ENCODE data around the gene PPP2R2D. TPM values are rescaled to one million over a fixed set of nuclear protein-coding genes. Genes with fewer than 3 reads are reported as not detected.
"Not testable (repeated sequence)": the region's sequence is repeated elsewhere in the genome, so short reads cannot be mapped to it uniquely, and the experiment has no call there.

Gene PPP2R2D
- total RNA-seq, 1 donor from 2014 or later: 30.0 TPM

GRCh38 chr10:131881104-131881880 lies 19.5 kb upstream of the PPP2R2D start:
- no peak overlapping the region for H3K27ac ChIP-seq
- H3K27me3 ChIP-seq (ENCODE audit: low read depth): peaks cover 15% of the 10 kb centered on the region
- intact Hi-C loops (cut with DNase I): loop anchor here (10.0 kb wide), 1 partner anchor 264 kb away; no protein-coding TSS in a partner anchor
- no peak for TF ChIP-seq CTCF (IDR thresholded peaks at IDR 0.05)
- no peak for DNase-seq
- H3K36me3 ChIP-seq: no peaks in the 10 kb centered on the region
- H3K4me3 ChIP-seq: no peak overlapping the region
- no peak for ATAC-seq
- peaks cover 7% of the 10 kb centered on the region for H3K4me1 ChIP-seq
- no peaks in the 10 kb centered on the region for H3K9me3 ChIP-seq

GRCh38 chr10:131882151-131882550 lies 18.7 kb upstream of the PPP2R2D start:
- H3K27ac ChIP-seq: no peak overlapping the region
- H3K4me3 ChIP-seq: no peak overlapping the region
- no peak for DNase-seq
- peaks cover 7% of the 10 kb centered on the region for H3K4me1 ChIP-seq
- peaks cover 6% of the 10 kb centered on the region for H3K27me3 ChIP-seq (ENCODE audit: low read depth)
- ATAC-seq: no peak
- no peaks in the 10 kb centered on the region for H3K9me3 ChIP-seq
- TF ChIP-seq CTCF (IDR thresholded peaks at IDR 0.05): no peak
- no peaks in the 10 kb centered on the region for H3K36me3 ChIP-seq
- intact Hi-C loops (cut with DNase I): loop anchor here (10.0 kb wide), 1 partner anchor 263 kb away; no protein-coding TSS in a partner anchor

GRCh38 chr10:131882590-131883451 lies 18.0 kb upstream of the PPP2R2D start:
- Histone ChIP-seq H3K27ac (no peak overlapping the region), H3K4me1 (peaks cover 7% of the 10 kb centered on the region), H3K36me3 (no peaks in the 10 kb centered on the region), H3K27me3 (ENCODE audit: low read depth) (peaks cover 5% of the 10 kb centered on the region), H3K4me3 (no peak overlapping the region), H3K9me3 (no peaks in the 10 kb centered on the region)
- no peak for ATAC-seq
- DNase-seq: no peak
- no peak for TF ChIP-seq CTCF (IDR thresholded peaks at IDR 0.05)
- intact Hi-C loops (cut with DNase I): loop anchor here (10.0 kb wide), 1 partner anchor 262 kb away; no protein-coding TSS in a partner anchor

GRCh38 chr10:131883621-131884393 lies 17.0 kb upstream of the PPP2R2D start:
- H3K9me3 ChIP-seq; H3K36me3 ChIP-seq; ATAC-seq; H3K27ac ChIP-seq; H3K4me1 ChIP-seq; H3K27me3 ChIP-seq (ENCODE audit: low read depth); H3K4me3 ChIP-seq; DNase-seq: not testable (repeated sequence)
- intact Hi-C loops (cut with DNase I): loop anchor here (10.0 kb wide), 1 partner anchor 261 kb away; no protein-coding TSS in a partner anchor

- DNase-seq (peak; percentile 82), ATAC-seq (peak; percentile 96 to 98)
- Histone ChIP-seq H3K36me3 (no peaks in the 10 kb centered on the region), H3K4me3 (no peak overlapping the region), H3K9me3 (no peaks in the 10 kb centered on the region), H3K27ac (no peak overlapping the region), H3K4me1 (peaks cover 7% of the 10 kb centered on the region), H3K27me3 (ENCODE audit: low read depth) (peaks cover 6% of the 10 kb centered on the region)
- intact Hi-C loops (cut with DNase I): loop anchor here (5.0 to 10.0 kb wide), 2 partner anchors 137 to 259 kb away; no protein-coding TSS in a partner anchor
- TF ChIP-seq CTCF (IDR thresholded peaks at IDR 0.05): peak; percentile 99
Observed at GRCh38 chr10:131885391-131886165, 15.2 kb upstream of the PPP2R2D start.

Data from lower lobe of right lung (tissue), 2 donors.